Activated CD4-positive, alpha-beta T cell treated with anti-CD3 and anti-CD28 coated beads for 36 hours (primary cell): ENCODE data around the gene CRYBG1. TPM values are rescaled to one million over a fixed set of nuclear protein-coding genes. Genes with fewer than 3 reads are reported as not detected.

Source experiments
- ATAC-seq: fragments of 200-7000 bp; cut with Tn5 transposase; one replicate; pipeline ENCODE4 v1.10.0; 2021; ENCODE audit warnings: mild to moderate bottlenecking, moderate library complexity
- CTCF ChIA-PET: fragments of 350-600 bp; sonication (Branson Sonifier 250); formaldehyde crosslinking; loops from one replicate; lab custom pipeline; 2021; ENCODE audit warnings: antibody characterized with exemption; lab: Charles Lee
- POLR2A ChIA-PET: fragments of 350-600 bp; sonication (Branson Sonifier 250); formaldehyde crosslinking; loops from one replicate; lab custom pipeline; 2021; ENCODE audit warnings: antibody characterized with exemption, inconsistent platforms; lab: Charles Lee
- DNase-seq: peaks from one replicate; pipeline ENCODE4 v3.0.0-alpha.2; 2020
- H3K27ac Mint-ChIP-seq: one replicate; pipeline ENCODE4 v1.8.0; 2021; ENCODE audit warnings: mixed read lengths
- H3K27me3 Mint-ChIP-seq: one replicate; pipeline ENCODE4 v1.8.0; 2021; ENCODE audit warnings: mixed read lengths
- H3K36me3 Mint-ChIP-seq: one replicate; pipeline ENCODE4 v1.8.0; 2021; ENCODE audit warnings: low read depth, mixed read lengths
- H3K4me1 Mint-ChIP-seq: one replicate; pipeline ENCODE4 v1.8.0; 2021; ENCODE audit warnings: mixed read lengths
- H3K4me3 Mint-ChIP-seq: one replicate; pipeline ENCODE4 v1.8.0; 2021; ENCODE audit warnings: mild to moderate bottlenecking, moderate library complexity, mixed read lengths
- H3K9me3 Mint-ChIP-seq: one replicate; pipeline ENCODE4 v1.8.0; 2021; ENCODE audit warnings: low read depth, mixed read lengths
- intact Hi-C, 2 experiments: fragments of 100-400 bp; cut with DNase I in 1 of 2; cut with micrococcal nuclease in 1 of 2; formaldehyde crosslinking; loops; one replicate each; pipeline versions ENCODE4 v1.14.2 to v1.15.1; 2022 to 2024; cut with DNase I, micrococcal nuclease
- total RNA-seq, 2 experiments: library from RNA; stranded (reverse); gene quantifications; one replicate each; pipeline ENCODE4 v1.2.3, GENCODE V29; 2021

CRYBG1 gene
- total RNA-seq, 2 experiments from 2014 or later: 26.2 to 26.6 TPM

GRCh38 chr6:106421496-106421895, 61.0 kb downstream of the CRYBG1 start:
- ATAC-seq (no peak), DNase-seq (no peak)
- H3K36me3 Mint-ChIP-seq: no peaks in the 10 kb centered on the region
- no peak overlapping the region for H3K4me3 Mint-ChIP-seq
- H3K27ac Mint-ChIP-seq: no peak overlapping the region
- no peaks in the 10 kb centered on the region for H3K9me3 Mint-ChIP-seq
- intact Hi-C loops: no loop called here
- H3K27me3 Mint-ChIP-seq: peaks cover 6% of the 10 kb centered on the region
- POLR2A ChIA-PET: no interaction called here
- H3K4me1 Mint-ChIP-seq: no peaks in the 10 kb centered on the region
- CTCF ChIA-PET: interaction anchor here (1.2 kb wide), 1 partner anchor 60 kb away, joined by 3 read pairs; no protein-coding TSS in a partner anchor

GRCh38 chr6:106422534-106422933, 62.0 kb downstream of the CRYBG1 start:
- H3K4me3 Mint-ChIP-seq: no peak overlapping the region
- peaks cover 6% of the 10 kb centered on the region for H3K27me3 Mint-ChIP-seq
- intact Hi-C loops: no loop called here
- DNase-seq (no peak), ATAC-seq (no peak)
- no peaks in the 10 kb centered on the region for H3K36me3 Mint-ChIP-seq
- CTCF ChIA-PET: interaction anchor here (0.5 to 1.2 kb wide), 4 partner anchors 17 to 645 kb away, joined by 3 to 6 read pairs (median 3); no protein-coding TSS in a partner anchor
- H3K27ac Mint-ChIP-seq: no peak overlapping the region
- POLR2A ChIA-PET: no interaction called here
- no peaks in the 10 kb centered on the region for H3K4me1 Mint-ChIP-seq
- H3K9me3 Mint-ChIP-seq: no peaks in the 10 kb centered on the region

DNA sequence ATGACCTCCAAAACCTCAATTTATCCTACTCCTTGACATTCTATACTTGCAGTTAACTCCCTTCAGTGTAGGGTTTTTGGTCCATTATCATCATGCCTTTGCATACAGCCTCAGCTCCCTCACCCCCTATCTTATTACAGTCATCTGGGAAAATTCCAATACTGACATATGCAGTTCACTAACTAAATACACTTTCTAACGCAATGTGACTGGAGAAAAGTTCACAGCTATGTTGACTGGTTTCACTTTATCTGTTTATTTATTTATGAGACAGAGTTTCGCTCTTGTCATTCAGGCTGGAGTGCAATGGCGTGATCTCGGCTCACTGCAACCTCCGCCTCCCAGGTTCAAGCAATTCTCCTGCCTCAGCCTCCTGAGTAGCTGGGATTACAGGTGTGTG, 64.9 kb downstream of the CRYBG1 start:
- intact Hi-C loops: no loop called here
- H3K27ac Mint-ChIP-seq: no peak overlapping the region

GRCh38 chr6:106426250-106426970, 65.9 kb downstream of the CRYBG1 start:
- CTCF ChIA-PET: interaction anchor here (0.5 to 0.6 kb wide), 2 partner anchors 523 to 1169 kb away, joined by 3 read pairs; no protein-coding TSS in a partner anchor
- no peak for ATAC-seq
- H3K27me3 Mint-ChIP-seq: no peaks in the 10 kb centered on the region

More for the DNA sequence above, 64.9 kb downstream of the CRYBG1 start:
- no peak overlapping the region for H3K4me3 Mint-ChIP-seq
- POLR2A ChIA-PET: no interaction called here
- DNase-seq: no peak
- no peaks in the 10 kb centered on the region for H3K36me3 Mint-ChIP-seq
- CTCF ChIA-PET: no interaction called here
- ATAC-seq: no peak
- H3K27me3 Mint-ChIP-seq: no peaks in the 10 kb centered on the region
- H3K4me1 Mint-ChIP-seq: no peaks in the 10 kb centered on the region
- H3K9me3 Mint-ChIP-seq: no peaks in the 10 kb centered on the region

DNA sequence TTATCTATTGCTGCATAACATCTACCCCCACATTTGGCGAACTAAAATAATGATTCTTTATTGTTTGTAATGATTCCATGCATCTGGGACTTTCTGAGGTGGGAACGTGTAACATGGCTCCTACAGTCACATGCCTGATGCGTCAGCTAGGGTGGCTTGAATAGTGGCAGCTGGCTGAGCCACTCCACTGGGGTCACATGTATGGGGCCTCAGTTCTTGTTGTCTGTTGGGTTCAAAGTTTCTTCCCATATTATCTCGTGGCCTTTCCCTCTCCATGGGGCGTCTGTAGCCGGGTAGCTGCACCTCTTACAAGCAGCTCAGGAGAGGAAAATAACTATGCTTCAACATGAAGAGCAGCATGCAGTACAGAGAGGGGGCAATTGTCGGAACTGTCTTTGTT, 69.9 kb downstream of the CRYBG1 start:
- intact Hi-C loops: no loop called here
- H3K4me3 Mint-ChIP-seq: no peak overlapping the region
- ATAC-seq (no peak), DNase-seq (no peak)
- no peak overlapping the region for H3K27ac Mint-ChIP-seq
- CTCF ChIA-PET: interaction anchor here (0.5 to 0.6 kb wide), 2 partner anchors 83 to 1753 kb away, joined by 3 to 4 read pairs; no protein-coding TSS in a partner anchor
- POLR2A ChIA-PET: no interaction called here
- H3K4me1 Mint-ChIP-seq: no peaks in the 10 kb centered on the region
- no peaks in the 10 kb centered on the region for H3K27me3 Mint-ChIP-seq
- no peaks in the 10 kb centered on the region for H3K36me3 Mint-ChIP-seq
- no peaks in the 10 kb centered on the region for H3K9me3 Mint-ChIP-seq

More at GRCh38 chr6:106426250-106426970, 65.9 kb downstream of the CRYBG1 start:
- intact Hi-C loops: no loop called here
- H3K9me3 Mint-ChIP-seq: no peaks in the 10 kb centered on the region
- no peaks in the 10 kb centered on the region for H3K4me1 Mint-ChIP-seq
- no peak for DNase-seq
- H3K27ac Mint-ChIP-seq: no peak overlapping the region
- H3K36me3 Mint-ChIP-seq: no peaks in the 10 kb centered on the region
- POLR2A ChIA-PET: no interaction called here
- no peak overlapping the region for H3K4me3 Mint-ChIP-seq

DNA sequence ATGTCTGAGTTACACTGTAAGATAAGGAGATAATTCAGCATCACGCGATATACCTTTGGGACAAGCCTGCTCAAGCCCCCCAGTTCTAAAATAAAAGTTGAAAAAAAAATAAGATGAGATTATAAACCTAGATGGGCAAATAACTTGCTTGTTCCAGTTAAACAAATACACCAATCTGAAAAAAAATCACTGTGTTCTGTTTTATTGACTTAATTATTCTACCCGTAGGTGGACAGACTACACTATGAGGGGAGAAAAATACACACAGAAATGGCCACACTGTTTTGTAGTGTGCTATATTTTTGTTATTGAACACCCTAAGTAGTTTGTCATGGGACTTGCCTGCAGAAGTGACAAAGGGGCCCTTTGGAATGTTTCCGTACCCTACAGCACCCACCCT, 70.9 kb downstream of the CRYBG1 start:
- Mint-ChIP-seq H3K27ac (no peak overlapping the region), H3K9me3 (no peaks in the 10 kb centered on the region), H3K4me3 (no peak overlapping the region), H3K4me1 (no peaks in the 10 kb centered on the region), H3K36me3 (no peaks in the 10 kb centered on the region), H3K27me3 (no peaks in the 10 kb centered on the region)
- ATAC-seq: no peak
- intact Hi-C loops: no loop called here
- ChIA-PET CTCF (interaction anchor here (0.8 kb wide), 1 partner anchor 566 kb away, joined by 3 read pairs; no protein-coding TSS in a partner anchor), POLR2A (interaction anchor here (0.6 kb wide), 1 partner anchor 25 kb away, joined by 3 read pairs; no protein-coding TSS in a partner anchor)
- no peak for DNase-seq

DNA sequence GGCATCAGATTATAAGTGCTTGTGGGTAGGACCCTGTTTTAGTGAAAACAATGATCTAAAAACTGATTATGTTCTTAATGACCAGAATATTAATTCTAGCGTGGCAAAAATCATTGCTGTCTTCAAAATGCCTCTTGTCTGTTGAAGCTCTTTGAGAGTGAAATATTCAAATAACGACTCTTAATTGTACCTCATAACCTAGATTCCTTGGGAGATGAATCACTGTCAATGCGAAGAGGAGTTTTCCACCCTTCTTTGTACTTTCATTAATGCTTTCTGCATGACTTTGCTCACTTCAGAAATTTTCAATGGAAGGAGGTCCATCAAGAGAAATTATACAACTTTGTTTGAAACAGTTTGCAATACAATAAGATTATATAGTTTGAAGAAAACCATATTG, 71.5 kb downstream of the CRYBG1 start:
- ChIA-PET POLR2A (no interaction called here), CTCF (interaction anchor here (0.8 kb wide), 1 partner anchor 565 kb away, joined by 3 read pairs; no protein-coding TSS in a partner anchor)
- Mint-ChIP-seq H3K4me3 (no peak overlapping the region), H3K36me3 (no peaks in the 10 kb centered on the region), H3K27me3 (no peaks in the 10 kb centered on the region), H3K9me3 (no peaks in the 10 kb centered on the region), H3K27ac (no peak overlapping the region), H3K4me1 (no peaks in the 10 kb centered on the region)
- DNase-seq (no peak), ATAC-seq (no peak)
- intact Hi-C loops: no loop called here

DNA sequence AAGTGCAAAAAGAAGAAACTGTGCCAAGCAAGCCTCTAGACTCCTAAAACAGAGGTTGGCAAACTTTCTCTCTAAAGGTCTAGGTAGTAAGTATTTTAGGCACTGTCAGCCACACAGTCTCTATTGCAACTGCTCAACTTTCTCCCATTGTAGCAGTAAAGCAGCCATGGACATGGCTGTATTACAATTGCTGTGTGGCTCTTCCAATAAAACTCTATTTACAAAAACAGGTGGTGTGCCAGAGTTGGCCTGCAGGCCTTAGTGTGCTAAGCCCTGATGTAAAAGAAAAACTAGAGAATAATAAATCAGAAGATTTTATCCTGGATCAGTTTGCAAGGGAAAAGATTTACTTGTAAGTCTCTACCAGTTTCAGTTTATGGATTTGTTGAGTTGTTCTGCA, 74.0 kb downstream of the CRYBG1 start:
- H3K9me3 Mint-ChIP-seq: no peaks in the 10 kb centered on the region
- DNase-seq (no peak), ATAC-seq (no peak)
- no peak overlapping the region for H3K27ac Mint-ChIP-seq
- H3K4me1 Mint-ChIP-seq: no peaks in the 10 kb centered on the region
- ChIA-PET POLR2A (no interaction called here), CTCF (interaction anchor here (1.0 kb wide), 1 partner anchor 9 kb away, joined by 3 read pairs; no protein-coding TSS in a partner anchor)
- H3K4me3 Mint-ChIP-seq: no peak overlapping the region
- no peaks in the 10 kb centered on the region for H3K36me3 Mint-ChIP-seq
- H3K27me3 Mint-ChIP-seq: peaks cover 5% of the 10 kb centered on the region
- intact Hi-C loops: no loop called here

GRCh38 chr6:106439459-106439858, 78.9 kb downstream of the CRYBG1 start:
- Mint-ChIP-seq H3K4me3 (no peak overlapping the region), H3K36me3 (no peaks in the 10 kb centered on the region), H3K27ac (no peak overlapping the region), H3K9me3 (no peaks in the 10 kb centered on the region), H3K27me3 (peaks cover 29% of the 10 kb centered on the region), H3K4me1 (peaks cover 4% of the 10 kb centered on the region)
- POLR2A ChIA-PET: interaction anchor here (0.6 kb wide), 1 partner anchor 13 kb away, joined by 3 read pairs; no protein-coding TSS in a partner anchor
- no peak for ATAC-seq
- DNase-seq: no peak
- CTCF ChIA-PET: interaction anchor here (0.7 to 15.3 kb wide), 6 partner anchors 9 to 130 kb away, joined by 3 to 280 read pairs (median 4); no protein-coding TSS in a partner anchor
- intact Hi-C loops: no loop called here

GRCh38 chr6:106440546-106440945, 80.0 kb downstream of the CRYBG1 start:
- Mint-ChIP-seq H3K27ac (no peak overlapping the region), H3K4me3 (no peak overlapping the region), H3K9me3 (no peaks in the 10 kb centered on the region), H3K4me1 (peaks cover 4% of the 10 kb centered on the region), H3K27me3 (peaks cover 32% of the 10 kb centered on the region), H3K36me3 (no peaks in the 10 kb centered on the region)
- no peak for DNase-seq
- ChIA-PET CTCF (interaction anchor here (0.7 to 15.3 kb wide), 8 partner anchors 8 to 539 kb away, joined by 3 to 280 read pairs (median 4); no protein-coding TSS in a partner anchor), POLR2A (interaction anchor here (0.6 kb wide), 1 partner anchor 80 kb away, joined by 3 read pairs; no protein-coding TSS in a partner anchor)
- no peak for ATAC-seq
- intact Hi-C loops: no loop called here

GRCh38 chr6:106442395-106442794, 81.9 kb downstream of the CRYBG1 start:
- no peaks in the 10 kb centered on the region for H3K36me3 Mint-ChIP-seq
- CTCF ChIA-PET: interaction anchor here (0.6 to 15.3 kb wide), 17 partner anchors 9 to 1046 kb away, joined by 3 to 280 read pairs (median 4); no protein-coding TSS in a partner anchor
- H3K9me3 Mint-ChIP-seq: no peaks in the 10 kb centered on the region
- peaks cover 32% of the 10 kb centered on the region for H3K27me3 Mint-ChIP-seq
- peaks cover 8% of the 10 kb centered on the region for H3K4me1 Mint-ChIP-seq
- no peak overlapping the region for H3K27ac Mint-ChIP-seq
- DNase-seq (no peak), ATAC-seq (no peak)
- intact Hi-C loops: no loop called here
- H3K4me3 Mint-ChIP-seq: no peak overlapping the region
- POLR2A ChIA-PET: no interaction called here
